ENCODE results near the gene WNT6.

GRCh38 chr2:218856167-218856895 lies 3.3 kb upstream of the WNT6 start:
- TF ChIP-seq CTCF (IDR thresholded peaks at IDR 0.05; ENCODE audit: insufficient read depth, low read length, poor library complexity, severe bottlenecking), result no peak
- no peak for TF ChIP-seq EZH2phosphoT487 (conservative IDR thresholded peaks at IDR 0.05; ENCODE audit: low read length)
